HPDE6-E6E7 (cell line): ENCODE results near the gene FMNL1.

Experiments
- DNase-seq: peaks from one replicate; pipeline ENCODE4 v3.0.0; 2011; ENCODE audit warnings: missing footprints; ENCODE audit errors: extremely low spot score

The FMNL1 gene

GRCh38 chr17:45277992-45278391 is 56.3 kb downstream of the FMNL1 start:
- DNase-seq: no peak

- DNase-seq: no peak
Measured at GRCh38 chr17:45279898-45280297, 58.2 kb downstream of the FMNL1 start.

GRCh38 chr17:45282683-45283644 is 61.3 kb downstream of the FMNL1 start:
- DNase-seq: no peak

GRCh38 chr17:45283711-45284110 is 62.0 kb downstream of the FMNL1 start:
- no peak for DNase-seq

GRCh38 chr17:45284176-45285140 is 62.8 kb downstream of the FMNL1 start:
- DNase-seq: peak; percentile 44

- DNase-seq: no peak
Measured at GRCh38 chr17:45286286-45286685, 64.6 kb downstream of the FMNL1 start.

GRCh38 chr17:45287526-45288500 is 66.1 kb downstream of the FMNL1 start:
- no peak for DNase-seq

- no peak for DNase-seq
Measured at GRCh38 chr17:45288825-45289224, 67.1 kb downstream of the FMNL1 start.

GRCh38 chr17:45289301-45290268 is 67.9 kb downstream of the FMNL1 start:
- no peak for DNase-seq

GRCh38 chr17:45290269-45290765 is 68.6 kb downstream of the FMNL1 start:
- DNase-seq: no peak

GRCh38 chr17:45291171-45291805 is 69.6 kb downstream of the FMNL1 start:
- DNase-seq: no peak

GRCh38 chr17:45292696-45293412 is 71.2 kb downstream of the FMNL1 start:
- no peak for DNase-seq

GRCh38 chr17:45293413-45294211 is 71.9 kb downstream of the FMNL1 start:
- DNase-seq: no peak

- no peak for DNase-seq
Measured at GRCh38 chr17:45294506-45294905, 72.8 kb downstream of the FMNL1 start.

GRCh38 chr17:45296003-45296832 is 74.5 kb downstream of the FMNL1 start:
- peak; percentile 63 for DNase-seq

- no peak for DNase-seq
Measured at GRCh38 chr17:45296833-45297124, 75.1 kb downstream of the FMNL1 start.
